ENCODE data around the gene SMARCA4.

SMARCA4 gene

GRCh38 chr19:11033251-11033650, 72.4 kb downstream of the SMARCA4 start:
- no peak for DNase-seq (ENCODE audit: low read depth)
- TF ChIP-seq, protein P1, sequence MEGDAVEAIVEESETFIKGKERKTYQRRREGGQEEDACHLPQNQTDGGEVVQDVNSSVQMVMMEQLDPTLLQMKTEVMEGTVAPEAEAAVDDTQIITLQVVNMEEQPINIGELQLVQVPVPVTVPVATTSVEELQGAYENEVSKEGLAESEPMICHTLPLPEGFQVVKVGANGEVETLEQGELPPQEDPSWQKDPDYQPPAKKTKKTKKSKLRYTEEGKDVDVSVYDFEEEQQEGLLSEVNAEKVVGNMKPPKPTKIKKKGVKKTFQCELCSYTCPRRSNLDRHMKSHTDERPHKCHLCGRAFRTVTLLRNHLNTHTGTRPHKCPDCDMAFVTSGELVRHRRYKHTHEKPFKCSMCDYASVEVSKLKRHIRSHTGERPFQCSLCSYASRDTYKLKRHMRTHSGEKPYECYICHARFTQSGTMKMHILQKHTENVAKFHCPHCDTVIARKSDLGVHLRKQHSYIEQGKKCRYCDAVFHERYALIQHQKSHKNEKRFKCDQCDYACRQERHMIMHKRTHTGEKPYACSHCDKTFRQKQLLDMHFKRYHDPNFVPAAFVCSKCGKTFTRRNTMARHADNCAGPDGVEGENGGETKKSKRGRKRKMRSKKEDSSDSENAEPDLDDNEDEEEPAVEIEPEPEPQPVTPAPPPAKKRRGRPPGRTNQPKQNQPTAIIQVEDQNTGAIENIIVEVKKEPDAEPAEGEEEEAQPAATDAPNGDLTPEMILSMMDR (conservative IDR thresholded peaks at IDR 0.05; ENCODE audit: control insufficient read depth, insufficient read depth, low read depth, low read length) = no peak
- H3K4me3 ChIP-seq (ENCODE audit: control insufficient read depth, low read depth, low read length) = no peak overlapping the region

- no peak for DNase-seq (ENCODE audit: low read depth)
- H3K4me3 ChIP-seq (ENCODE audit: control insufficient read depth, low read depth, low read length) = no peak overlapping the region
- TF ChIP-seq, protein P1 (conservative IDR thresholded peaks at IDR 0.05; ENCODE audit: control insufficient read depth, insufficient read depth, low read depth, low read length) = no peak
Measured at GRCh38 chr19:11033763-11034162, 72.9 kb downstream of the SMARCA4 start.

- DNase-seq (ENCODE audit: low read depth) = no peak
- H3K4me3 ChIP-seq (ENCODE audit: control insufficient read depth, low read depth, low read length) = no peak overlapping the region
- TF ChIP-seq, protein P1 (conservative IDR thresholded peaks at IDR 0.05; ENCODE audit: control insufficient read depth, insufficient read depth, low read depth, low read length) = no peak
Measured at GRCh38 chr19:11034449-11035213, 73.8 kb downstream of the SMARCA4 start.

DNA sequence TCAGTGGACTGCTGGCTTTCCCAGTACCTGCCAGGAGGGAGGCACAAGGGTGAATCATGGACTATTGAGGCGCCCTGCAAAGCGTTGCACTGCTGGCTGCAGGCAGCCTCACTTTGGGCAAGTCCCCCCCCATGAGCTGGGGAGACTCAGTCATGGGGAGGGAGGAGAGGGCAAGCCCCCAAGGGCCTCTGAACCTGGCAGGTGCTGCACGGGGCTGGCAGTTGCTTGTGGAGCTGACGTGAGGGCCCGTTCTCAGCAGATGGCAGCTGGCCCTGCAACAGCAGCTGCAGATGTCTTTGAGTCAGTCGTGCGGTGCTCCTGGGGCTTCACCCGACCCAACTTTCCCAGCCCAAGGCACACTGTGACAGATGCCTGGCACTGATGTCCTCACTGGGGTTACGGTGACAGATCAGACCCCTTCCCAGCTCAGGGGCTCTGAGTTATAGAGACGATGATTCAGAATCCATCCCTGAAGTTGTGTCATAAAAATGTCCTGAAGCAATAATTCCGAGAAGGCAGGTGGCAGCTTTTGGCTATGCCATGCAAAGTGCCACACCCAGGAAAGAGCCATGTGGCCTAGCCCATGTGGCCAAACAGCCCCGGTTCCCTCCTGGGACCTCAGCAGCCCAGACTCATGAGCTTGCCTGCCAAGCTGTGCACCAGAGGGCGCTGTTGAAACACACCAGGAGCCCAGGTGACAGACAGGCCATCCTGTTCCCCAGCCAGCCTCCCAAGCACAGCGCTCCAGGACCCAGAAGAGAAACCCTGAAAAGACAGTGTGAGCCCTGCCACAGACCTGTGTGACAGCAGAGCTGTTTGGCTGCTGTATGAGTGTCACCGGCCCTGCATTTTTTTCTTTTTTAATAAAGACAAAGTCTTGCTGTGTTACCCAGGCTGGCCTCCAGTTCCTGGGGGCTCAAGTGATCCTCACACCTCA, 74.9 kb downstream of the SMARCA4 start:
- TF ChIP-seq, protein P1 (conservative IDR thresholded peaks at IDR 0.05; ENCODE audit: control insufficient read depth, insufficient read depth, low read depth, low read length) = peak; percentile 92
- H3K4me3 ChIP-seq (ENCODE audit: control insufficient read depth, low read depth, low read length) = no peak overlapping the region
- DNase-seq (ENCODE audit: low read depth) = peak; percentile 91

DNA sequence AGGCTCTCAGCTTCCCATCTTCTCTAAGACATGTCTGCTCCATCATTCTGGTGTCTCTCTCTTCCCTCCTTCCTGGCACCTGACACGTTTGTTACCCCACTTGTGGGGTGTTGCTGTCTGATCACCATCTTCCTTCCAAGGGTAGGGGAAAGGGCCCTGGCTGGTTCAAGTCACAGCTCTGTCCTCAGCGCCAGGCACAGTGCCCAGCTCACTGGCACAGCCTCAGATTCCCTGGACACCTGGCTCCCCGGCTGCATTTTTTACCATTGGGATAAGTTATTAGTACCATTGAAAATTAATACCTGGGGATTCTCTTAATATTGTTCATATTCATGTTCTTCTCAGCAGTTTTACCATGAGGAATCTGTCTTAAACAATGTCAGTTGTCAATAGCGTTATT, 77.7 kb downstream of the SMARCA4 start:
- H3K4me3 ChIP-seq (ENCODE audit: control insufficient read depth, low read depth, low read length) = no peak overlapping the region
- TF ChIP-seq, protein P1 (conservative IDR thresholded peaks at IDR 0.05; ENCODE audit: control insufficient read depth, insufficient read depth, low read depth, low read length) = no peak
- no peak for DNase-seq (ENCODE audit: low read depth)

DNA sequence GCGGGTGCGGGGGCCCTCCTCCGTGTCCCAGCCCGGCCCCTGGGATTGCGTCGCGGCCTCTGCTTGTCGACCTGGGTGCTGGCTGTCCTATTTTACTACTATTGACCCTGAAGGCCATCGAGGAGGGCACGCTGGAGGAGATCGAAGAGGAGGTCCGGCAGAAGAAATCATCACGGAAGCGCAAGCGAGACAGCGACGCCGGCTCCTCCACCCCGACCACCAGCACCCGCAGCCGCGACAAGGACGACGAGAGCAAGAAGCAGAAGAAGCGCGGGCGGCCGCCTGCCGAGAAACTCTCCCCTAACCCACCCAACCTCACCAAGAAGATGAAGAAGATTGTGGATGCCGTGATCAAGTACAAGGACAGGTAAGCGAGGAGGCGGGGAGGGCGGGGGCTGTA, 80.4 kb downstream of the SMARCA4 start:
- TF ChIP-seq, protein P1 (conservative IDR thresholded peaks at IDR 0.05; ENCODE audit: control insufficient read depth, insufficient read depth, low read depth, low read length) = no peak
- H3K4me3 ChIP-seq (ENCODE audit: control insufficient read depth, low read depth, low read length) = no peak overlapping the region
- DNase-seq (ENCODE audit: low read depth) = no peak
